OCI-LY1 (cell line): ENCODE measurements around the gene FBLN7.
"Not testable (repeated sequence)": the region's sequence is repeated elsewhere in the genome, so short reads cannot be mapped to it uniquely, and the experiment has no call there.

Source experiments
- H2AFZ ChIP-seq: fragments of 200-600 bp; sonication (generic), shearing (Covaris generic); 2 replicates; pipeline ENCODE4 v1.6.0; 2014; ENCODE audit warnings: antibody characterized with exemption, mild to moderate bottlenecking, low read length
- H3F3A ChIP-seq: fragments of 200-600 bp; sonication (generic), shearing (Covaris generic); 2 replicates; pipeline ENCODE4 v1.6.0; 2014; ENCODE audit warnings: mild to moderate bottlenecking, antibody characterized with exemption, low read length, moderate library complexity; ENCODE audit not compliant: insufficient read depth
- H3K27ac ChIP-seq: fragments of 200-600 bp; sonication (generic); 2 replicates; pipeline ENCODE4 v1.5.1; 2014; ENCODE audit warnings: low read length, mixed run types, mild to moderate bottlenecking, low read depth; ENCODE audit not compliant: poor library complexity, severe bottlenecking
- H3K27me3 ChIP-seq: fragments of 200-600 bp; sonication (generic); 2 replicates; pipeline ENCODE4 v1.6.0; 2014; ENCODE audit warnings: antibody characterized with exemption, mild to moderate bottlenecking, low read length, moderate library complexity; ENCODE audit not compliant: insufficient read depth
- H3K36me3 ChIP-seq: fragments of 200-600 bp; sonication (generic); 2 replicates; pipeline ENCODE4 v1.6.1; 2014; ENCODE audit warnings: mild to moderate bottlenecking, antibody characterized with exemption, low read length, moderate library complexity, mixed read lengths; ENCODE audit not compliant: insufficient read depth
- H3K4me1 ChIP-seq: fragments of 200-600 bp; sonication (generic); 2 replicates; pipeline ENCODE4 v1.5.1; 2014; ENCODE audit warnings: mild to moderate bottlenecking, low read length, moderate library complexity; ENCODE audit not compliant: insufficient read depth, severe bottlenecking
- H3K4me2 ChIP-seq: fragments of 200-600 bp; sonication (generic), shearing (Covaris generic); 2 replicates; pipeline ENCODE4 v1.6.1; 2014; ENCODE audit warnings: low read length
- H3K4me3 ChIP-seq: fragments of 200-600 bp; sonication (generic); 2 replicates; pipeline ENCODE4 v1.5.1; 2014; ENCODE audit warnings: low read length, low read depth, mild to moderate bottlenecking, mixed read lengths; ENCODE audit not compliant: poor library complexity, severe bottlenecking
- H3K79me2 ChIP-seq: fragments of 200-600 bp; shearing (Covaris generic); 2 replicates; pipeline ENCODE4 v1.6.1; 2016; ENCODE audit warnings: mixed run types, low read length, mixed read lengths; ENCODE audit not compliant: insufficient read depth
- H3K9ac ChIP-seq: fragments of 200-600 bp; sonication (generic), shearing (Covaris generic); 2 replicates; pipeline ENCODE4 v1.6.1; 2014; ENCODE audit warnings: mild to moderate bottlenecking, low read length, mixed read lengths
- H3K9me2 ChIP-seq: fragments of 200-600 bp; sonication (generic), shearing (Covaris generic); 2 replicates; pipeline ENCODE4 v1.6.1; 2014; ENCODE audit warnings: low read depth, mild to moderate bottlenecking, low read length, mixed read lengths
- H3K9me3 ChIP-seq: fragments of 200-600 bp; shearing (Covaris generic); 2 replicates; pipeline ENCODE4 v1.6.1; 2014; ENCODE audit warnings: low read length, mixed read lengths
- H4K20me1 ChIP-seq: fragments of 200-600 bp; sonication (generic), shearing (Covaris generic); 2 replicates; pipeline ENCODE4 v1.6.0; 2016; ENCODE audit warnings: mild to moderate bottlenecking, low read length; ENCODE audit not compliant: insufficient read depth
- EZH2 ChIP-seq: fragments of 200-600 bp; sonication (generic), shearing (Covaris generic); IDR thresholded peaks from 2 replicates; pipeline ENCODE4 v1.8.0; 2017; ENCODE audit warnings: borderline replicate concordance, mixed run types, mild to moderate bottlenecking, antibody characterized with exemption, low read length, moderate library complexity, mixed read lengths
- TF ChIP-seq, protein P1 (sequence below): fragments of 200-600 bp; sonication (generic), shearing (Covaris generic); IDR thresholded peaks from 2 replicates; pipeline ENCODE4 v1.5.1; 2017; ENCODE audit warnings: mild to moderate bottlenecking, antibody characterized with exemption, low read length, moderate library complexity, mixed read lengths

Gene FBLN7

GRCh38 chr2:112137516-112138158 lies 548 bp upstream of the FBLN7 start:
- Histone ChIP-seq H3K9me2 (no peaks in the 10 kb centered on the region), H3K36me3 (no peaks in the 10 kb centered on the region; the same call in 1 of the 2 replicates), H3K4me3 (no peak overlapping the region), H4K20me1 (no peaks in the 10 kb centered on the region), H3K9me3 (peaks cover 3% of the 10 kb centered on the region), H3K4me1 (peaks cover 7% of the 10 kb centered on the region), H3K27me3 (no peaks in the 10 kb centered on the region), H3K79me2 (no peaks in the 10 kb centered on the region), H3K9ac (no peak overlapping the region), H3K4me2 (no peak overlapping the region; the same call in 1 of the 2 replicates), H3F3A (no peaks in the 10 kb centered on the region; the same call in 1 of the 2 replicates), H3K27ac (no peak overlapping the region), H2AFZ (no peak overlapping the region)
- no peak for TF ChIP-seq EZH2
- TF ChIP-seq, protein P1, sequence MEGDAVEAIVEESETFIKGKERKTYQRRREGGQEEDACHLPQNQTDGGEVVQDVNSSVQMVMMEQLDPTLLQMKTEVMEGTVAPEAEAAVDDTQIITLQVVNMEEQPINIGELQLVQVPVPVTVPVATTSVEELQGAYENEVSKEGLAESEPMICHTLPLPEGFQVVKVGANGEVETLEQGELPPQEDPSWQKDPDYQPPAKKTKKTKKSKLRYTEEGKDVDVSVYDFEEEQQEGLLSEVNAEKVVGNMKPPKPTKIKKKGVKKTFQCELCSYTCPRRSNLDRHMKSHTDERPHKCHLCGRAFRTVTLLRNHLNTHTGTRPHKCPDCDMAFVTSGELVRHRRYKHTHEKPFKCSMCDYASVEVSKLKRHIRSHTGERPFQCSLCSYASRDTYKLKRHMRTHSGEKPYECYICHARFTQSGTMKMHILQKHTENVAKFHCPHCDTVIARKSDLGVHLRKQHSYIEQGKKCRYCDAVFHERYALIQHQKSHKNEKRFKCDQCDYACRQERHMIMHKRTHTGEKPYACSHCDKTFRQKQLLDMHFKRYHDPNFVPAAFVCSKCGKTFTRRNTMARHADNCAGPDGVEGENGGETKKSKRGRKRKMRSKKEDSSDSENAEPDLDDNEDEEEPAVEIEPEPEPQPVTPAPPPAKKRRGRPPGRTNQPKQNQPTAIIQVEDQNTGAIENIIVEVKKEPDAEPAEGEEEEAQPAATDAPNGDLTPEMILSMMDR, result no peak

DNA sequence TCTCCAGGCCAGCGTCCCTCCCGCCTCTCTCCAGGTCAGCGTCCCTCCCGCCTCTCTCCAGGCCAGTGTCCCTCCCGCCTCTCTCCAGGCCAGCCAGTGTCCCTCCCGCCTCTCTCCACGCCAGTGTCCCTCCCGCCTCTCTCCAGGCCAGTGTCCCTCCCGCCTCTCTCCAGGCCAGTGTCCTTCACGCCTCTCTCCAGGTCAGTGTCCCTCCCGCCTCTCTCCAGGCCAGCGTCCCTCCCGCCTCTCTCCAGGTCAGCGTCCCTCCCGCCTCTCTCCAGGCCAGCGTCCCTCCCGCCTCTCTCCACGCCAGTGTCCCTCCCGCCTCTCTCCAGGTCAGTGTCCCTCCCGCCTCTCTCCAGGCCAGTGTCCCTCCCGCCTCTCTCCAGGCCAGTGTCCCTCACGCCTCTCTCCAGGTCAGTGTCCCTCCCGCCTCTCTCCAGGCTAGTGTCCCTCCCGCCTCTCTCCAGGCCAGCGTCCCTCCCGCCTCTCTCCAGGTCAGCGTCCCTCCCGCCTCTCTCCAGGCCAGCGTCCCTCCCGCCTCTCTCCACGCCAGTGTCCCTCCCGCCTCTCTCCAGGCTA lies 939 bp downstream of the FBLN7 start:
- H4K20me1 ChIP-seq, H3K27me3 ChIP-seq, H3K4me3 ChIP-seq, H3K79me2 ChIP-seq, H3K9me3 ChIP-seq, H3K9me2 ChIP-seq, H2AFZ ChIP-seq, H3K4me1 ChIP-seq, H3K9ac ChIP-seq, H3K27ac ChIP-seq, H3K4me2 ChIP-seq, H3K36me3 ChIP-seq, H3F3A ChIP-seq: not testable (repeated sequence)

- H3K27me3 ChIP-seq, H3K9ac ChIP-seq: not testable (repeated sequence)
Measured at GRCh38 chr2:112139661-112140204, 1.5 kb downstream of the FBLN7 start.

GRCh38 chr2:112140205-112140802 lies 2.1 kb downstream of the FBLN7 start:
- H3K9me2 ChIP-seq, result no peaks in the 10 kb centered on the region
- H3K4me3 ChIP-seq, result no peak overlapping the region
- no peak overlapping the region for H2AFZ ChIP-seq
- H3K4me2 ChIP-seq, result no peak overlapping the region
- TF ChIP-seq, protein P1, result no peak
- no peak for TF ChIP-seq EZH2
- H3K36me3 ChIP-seq, result no peaks in the 10 kb centered on the region
- H3K4me1 ChIP-seq, result peaks cover 7% of the 10 kb centered on the region
- no peaks in the 10 kb centered on the region for H3K27me3 ChIP-seq
- no peaks in the 10 kb centered on the region for H4K20me1 ChIP-seq
- no peaks in the 10 kb centered on the region for H3K9me3 ChIP-seq
- no peak overlapping the region for H3K9ac ChIP-seq
- no peaks in the 10 kb centered on the region for H3K79me2 ChIP-seq
- no peak overlapping the region for H3K27ac ChIP-seq
- H3F3A ChIP-seq, result no peaks in the 10 kb centered on the region; the same call in 1 of the 2 replicates

More at GRCh38 chr2:112139661-112140204, 1.5 kb downstream of the FBLN7 start:
- H3K27ac ChIP-seq, H3K9me3 ChIP-seq, H3K4me1 ChIP-seq, H3K9me2 ChIP-seq, H3K79me2 ChIP-seq, H3F3A ChIP-seq, H3K4me3 ChIP-seq, H3K36me3 ChIP-seq, H4K20me1 ChIP-seq, H3K4me2 ChIP-seq, H2AFZ ChIP-seq: not testable (repeated sequence)
